ENCODE data around the gene KRTAP10-6.

DNA sequence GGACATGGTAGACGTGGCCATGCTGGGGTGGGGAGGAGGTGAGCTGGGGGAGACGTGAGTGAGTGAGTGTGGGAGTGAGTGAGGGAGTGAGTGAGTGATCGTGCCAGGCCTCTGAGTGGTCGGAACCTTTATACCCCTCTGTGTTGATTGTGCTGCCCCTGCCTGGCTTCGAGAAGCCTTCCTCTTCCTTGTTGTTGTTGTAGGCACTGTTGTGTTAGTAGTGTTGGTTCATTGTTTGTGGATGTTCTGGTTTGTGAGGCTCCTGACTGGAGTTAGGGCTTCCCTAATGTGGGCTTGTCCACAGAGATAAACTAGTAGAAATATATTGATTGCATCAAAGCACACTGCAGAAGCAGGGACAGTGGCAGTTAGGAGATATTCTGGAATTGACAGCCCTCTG, 33.6 kb downstream of the KRTAP10-6 start, which contains the start of gene KRTAP10-3:
- TF ChIP-seq, protein P1, sequence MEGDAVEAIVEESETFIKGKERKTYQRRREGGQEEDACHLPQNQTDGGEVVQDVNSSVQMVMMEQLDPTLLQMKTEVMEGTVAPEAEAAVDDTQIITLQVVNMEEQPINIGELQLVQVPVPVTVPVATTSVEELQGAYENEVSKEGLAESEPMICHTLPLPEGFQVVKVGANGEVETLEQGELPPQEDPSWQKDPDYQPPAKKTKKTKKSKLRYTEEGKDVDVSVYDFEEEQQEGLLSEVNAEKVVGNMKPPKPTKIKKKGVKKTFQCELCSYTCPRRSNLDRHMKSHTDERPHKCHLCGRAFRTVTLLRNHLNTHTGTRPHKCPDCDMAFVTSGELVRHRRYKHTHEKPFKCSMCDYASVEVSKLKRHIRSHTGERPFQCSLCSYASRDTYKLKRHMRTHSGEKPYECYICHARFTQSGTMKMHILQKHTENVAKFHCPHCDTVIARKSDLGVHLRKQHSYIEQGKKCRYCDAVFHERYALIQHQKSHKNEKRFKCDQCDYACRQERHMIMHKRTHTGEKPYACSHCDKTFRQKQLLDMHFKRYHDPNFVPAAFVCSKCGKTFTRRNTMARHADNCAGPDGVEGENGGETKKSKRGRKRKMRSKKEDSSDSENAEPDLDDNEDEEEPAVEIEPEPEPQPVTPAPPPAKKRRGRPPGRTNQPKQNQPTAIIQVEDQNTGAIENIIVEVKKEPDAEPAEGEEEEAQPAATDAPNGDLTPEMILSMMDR (IDR thresholded peaks at IDR 0.05) = no peak
- no peak for TF ChIP-seq EZH2 (IDR thresholded peaks at IDR 0.05; ENCODE audit: borderline replicate concordance, insufficient read depth, low read depth, low read length, poor library complexity, severe bottlenecking)

Data from B cell (primary cell).